Panc1 (cell line): ENCODE results near the gene ARHGAP8.

Experiments
- POLR2AphosphoS5 ChIP-seq: IDR thresholded peaks from 2 replicates; pipeline ENCODE4 v1.6.1; 2012; ENCODE audit warnings: mild to moderate bottlenecking, low read depth, low read length, moderate library complexity
- SIN3A ChIP-seq: IDR thresholded peaks from 2 replicates; pipeline ENCODE4 v1.6.1; 2012; ENCODE audit warnings: low read depth, mild to moderate bottlenecking, low read length, moderate library complexity, borderline replicate concordance; ENCODE audit not compliant: insufficient read depth
- TCF7L2 ChIP-seq: IDR thresholded peaks from 2 replicates; pipeline ENCODE4 v1.6.1; 2011; ENCODE audit warnings: mild to moderate bottlenecking, low read depth, low read length, inconsistent platforms
- TF ChIP-seq, protein P1 (sequence below), 2 experiments: IDR thresholded peaks; 2 replicates each; pipeline ENCODE4 v1.6.1; 2011 to 2012; ENCODE audit warnings: low read depth in 2 of 2, control low read depth in 1 of 2, low read length in 1 of 2, mild to moderate bottlenecking in 1 of 2, moderate library complexity in 1 of 2; ENCODE audit not compliant: insufficient read depth in 1 of 2
- TF ChIP-seq, protein P2 (sequence below): fragments of 450-650 bp; IDR thresholded peaks from 2 replicates; pipeline ENCODE4 v1.5.1; 2017; ENCODE audit warnings: mild to moderate bottlenecking

DNA sequence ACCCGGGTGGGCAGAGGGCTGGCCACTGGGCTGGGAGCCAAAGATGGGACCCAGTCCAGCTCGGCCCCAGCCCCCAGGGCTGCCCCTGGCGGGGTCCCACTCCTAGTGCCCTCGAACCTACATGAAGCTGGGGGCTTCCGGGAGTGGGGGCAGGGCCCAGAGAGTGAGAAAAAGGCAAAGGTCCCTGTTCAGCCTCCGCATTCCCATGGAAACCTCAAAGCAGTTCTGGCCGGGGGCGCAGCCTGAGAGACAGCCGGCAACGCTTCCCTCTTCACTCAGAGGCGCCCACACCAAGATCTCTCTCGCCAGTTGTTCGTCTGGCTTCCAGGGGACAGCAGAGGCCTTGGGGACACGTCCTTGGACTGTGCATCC is 22.4 kb upstream of the ARHGAP8 start:
- TF ChIP-seq, protein P1, sequence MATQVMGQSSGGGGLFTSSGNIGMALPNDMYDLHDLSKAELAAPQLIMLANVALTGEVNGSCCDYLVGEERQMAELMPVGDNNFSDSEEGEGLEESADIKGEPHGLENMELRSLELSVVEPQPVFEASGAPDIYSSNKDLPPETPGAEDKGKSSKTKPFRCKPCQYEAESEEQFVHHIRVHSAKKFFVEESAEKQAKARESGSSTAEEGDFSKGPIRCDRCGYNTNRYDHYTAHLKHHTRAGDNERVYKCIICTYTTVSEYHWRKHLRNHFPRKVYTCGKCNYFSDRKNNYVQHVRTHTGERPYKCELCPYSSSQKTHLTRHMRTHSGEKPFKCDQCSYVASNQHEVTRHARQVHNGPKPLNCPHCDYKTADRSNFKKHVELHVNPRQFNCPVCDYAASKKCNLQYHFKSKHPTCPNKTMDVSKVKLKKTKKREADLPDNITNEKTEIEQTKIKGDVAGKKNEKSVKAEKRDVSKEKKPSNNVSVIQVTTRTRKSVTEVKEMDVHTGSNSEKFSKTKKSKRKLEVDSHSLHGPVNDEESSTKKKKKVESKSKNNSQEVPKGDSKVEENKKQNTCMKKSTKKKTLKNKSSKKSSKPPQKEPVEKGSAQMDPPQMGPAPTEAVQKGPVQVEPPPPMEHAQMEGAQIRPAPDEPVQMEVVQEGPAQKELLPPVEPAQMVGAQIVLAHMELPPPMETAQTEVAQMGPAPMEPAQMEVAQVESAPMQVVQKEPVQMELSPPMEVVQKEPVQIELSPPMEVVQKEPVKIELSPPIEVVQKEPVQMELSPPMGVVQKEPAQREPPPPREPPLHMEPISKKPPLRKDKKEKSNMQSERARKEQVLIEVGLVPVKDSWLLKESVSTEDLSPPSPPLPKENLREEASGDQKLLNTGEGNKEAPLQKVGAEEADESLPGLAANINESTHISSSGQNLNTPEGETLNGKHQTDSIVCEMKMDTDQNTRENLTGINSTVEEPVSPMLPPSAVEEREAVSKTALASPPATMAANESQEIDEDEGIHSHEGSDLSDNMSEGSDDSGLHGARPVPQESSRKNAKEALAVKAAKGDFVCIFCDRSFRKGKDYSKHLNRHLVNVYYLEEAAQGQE (IDR thresholded peaks at IDR 0.05; ENCODE audit: insufficient read depth in 1 of 2, low read depth in 2 of 2, low read length in 1 of 2), result no peak
- TF ChIP-seq, protein P2, sequence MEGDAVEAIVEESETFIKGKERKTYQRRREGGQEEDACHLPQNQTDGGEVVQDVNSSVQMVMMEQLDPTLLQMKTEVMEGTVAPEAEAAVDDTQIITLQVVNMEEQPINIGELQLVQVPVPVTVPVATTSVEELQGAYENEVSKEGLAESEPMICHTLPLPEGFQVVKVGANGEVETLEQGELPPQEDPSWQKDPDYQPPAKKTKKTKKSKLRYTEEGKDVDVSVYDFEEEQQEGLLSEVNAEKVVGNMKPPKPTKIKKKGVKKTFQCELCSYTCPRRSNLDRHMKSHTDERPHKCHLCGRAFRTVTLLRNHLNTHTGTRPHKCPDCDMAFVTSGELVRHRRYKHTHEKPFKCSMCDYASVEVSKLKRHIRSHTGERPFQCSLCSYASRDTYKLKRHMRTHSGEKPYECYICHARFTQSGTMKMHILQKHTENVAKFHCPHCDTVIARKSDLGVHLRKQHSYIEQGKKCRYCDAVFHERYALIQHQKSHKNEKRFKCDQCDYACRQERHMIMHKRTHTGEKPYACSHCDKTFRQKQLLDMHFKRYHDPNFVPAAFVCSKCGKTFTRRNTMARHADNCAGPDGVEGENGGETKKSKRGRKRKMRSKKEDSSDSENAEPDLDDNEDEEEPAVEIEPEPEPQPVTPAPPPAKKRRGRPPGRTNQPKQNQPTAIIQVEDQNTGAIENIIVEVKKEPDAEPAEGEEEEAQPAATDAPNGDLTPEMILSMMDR, result no peak
- no peak for TF ChIP-seq POLR2AphosphoS5
- TF ChIP-seq SIN3A, result no peak
- no peak for TF ChIP-seq TCF7L2
